HG03103 (cell line): Measurements from ENCODE around the gene ME3.
A peak's percentile ranks its signal among the peaks of the same experiment; 100 is the strongest.

Source experiments
- ATAC-seq: cut with Tn5 transposase; IDR thresholded peaks from one replicate; pipeline ENCODE4 v1.9.1; 2021; ENCODE audit warnings: low read depth; ENCODE audit not compliant: unreplicated experiment

Gene ME3

DNA sequence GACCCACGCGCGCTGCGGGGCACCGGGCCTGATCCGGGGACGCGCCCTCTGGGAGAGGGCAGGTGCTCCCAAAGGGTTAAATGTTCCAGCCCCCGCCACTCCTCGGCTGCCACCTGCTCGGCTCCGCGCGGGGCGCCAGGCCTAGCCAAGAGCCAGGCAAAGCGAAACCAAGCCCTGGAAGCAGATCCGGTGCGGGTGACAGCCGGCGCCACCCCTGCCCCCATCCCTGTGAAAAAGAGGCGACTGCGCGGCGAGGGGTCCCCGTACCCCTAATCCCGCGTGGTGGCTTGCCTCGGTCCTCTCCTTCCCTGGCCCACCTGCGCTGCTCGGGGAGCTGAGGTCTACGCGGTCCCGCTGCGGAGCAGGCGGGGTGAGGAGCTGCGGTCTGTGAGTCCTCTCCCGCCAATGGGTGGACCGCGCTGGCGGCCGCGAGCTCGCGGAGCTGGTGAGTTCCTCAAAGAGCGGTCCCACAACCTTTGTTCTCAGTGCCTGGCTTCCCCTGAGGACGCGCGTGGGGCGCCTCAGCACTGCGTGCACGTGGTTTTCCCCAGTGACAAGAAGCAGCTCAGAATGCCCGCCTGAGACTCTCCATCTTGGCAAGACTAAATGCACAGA, at the start of gene ME3:
ME3 (minus strand) TSS at position 610 of the 615 bp plus-strand sequence.
- peak; percentile 52 for ATAC-seq

GRCh38 chr11:86722006-86722405, 49.6 kb upstream of the ME3 start:
- ATAC-seq: no peak

GRCh38 chr11:86720546-86720945, 48.1 kb upstream of the ME3 start:
- no peak for ATAC-seq

DNA sequence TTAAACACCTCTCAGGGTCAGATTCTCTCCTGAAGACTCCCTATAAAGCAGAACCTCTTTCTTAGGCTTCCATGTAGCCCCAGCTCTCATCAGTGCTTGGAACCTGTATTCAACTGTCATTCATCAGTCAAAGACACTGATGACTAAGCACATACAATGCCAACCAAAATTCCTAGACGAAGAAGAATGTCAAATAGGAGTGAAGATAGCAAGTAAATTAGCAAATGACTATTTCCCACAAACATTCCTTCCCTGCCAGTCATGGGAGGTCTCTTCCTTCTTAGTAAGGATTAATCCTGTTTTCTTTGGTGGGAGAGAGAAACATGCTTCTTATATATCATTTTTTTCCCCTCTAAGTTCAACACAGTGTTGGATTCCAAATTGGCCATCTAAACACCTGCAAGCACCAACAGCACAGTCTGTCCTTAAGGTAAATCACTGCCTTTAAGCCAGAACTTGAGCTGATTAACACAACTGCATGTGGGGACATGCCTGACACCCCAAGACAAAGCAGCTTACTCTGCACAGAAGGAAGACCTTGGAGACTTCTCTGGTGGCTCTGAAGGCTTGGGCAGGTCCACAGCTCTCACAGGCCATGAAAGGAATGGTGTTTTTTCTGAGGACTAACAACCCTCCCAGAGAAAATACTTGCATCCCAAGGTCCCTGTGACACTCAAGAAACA, 47.5 kb upstream of the ME3 start:
- ATAC-seq: no peak

GRCh38 chr11:86718999-86719398, 46.6 kb upstream of the ME3 start:
- ATAC-seq: no peak

DNA sequence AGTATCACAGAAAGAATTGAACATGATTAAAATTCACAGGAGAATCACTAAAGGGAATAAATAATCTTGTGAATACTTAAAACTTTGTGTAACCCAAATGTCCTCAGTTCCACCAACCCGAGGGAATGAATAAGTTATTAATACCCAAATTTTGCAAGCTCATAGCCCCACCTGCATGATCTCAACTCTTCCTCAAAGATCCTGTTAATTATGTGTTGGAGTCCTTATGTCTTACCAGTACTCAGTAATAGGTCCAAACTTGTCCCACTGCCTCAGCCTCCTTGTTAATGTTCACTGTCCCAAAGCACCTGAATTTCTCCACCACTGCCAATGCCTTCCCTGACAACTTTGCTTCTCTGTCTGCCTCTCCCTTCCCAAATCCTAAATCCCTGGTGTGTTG, 46.1 kb upstream of the ME3 start:
- no peak for ATAC-seq

GRCh38 chr11:86717817-86718501, 45.5 kb upstream of the ME3 start:
- ATAC-seq: no peak

DNA sequence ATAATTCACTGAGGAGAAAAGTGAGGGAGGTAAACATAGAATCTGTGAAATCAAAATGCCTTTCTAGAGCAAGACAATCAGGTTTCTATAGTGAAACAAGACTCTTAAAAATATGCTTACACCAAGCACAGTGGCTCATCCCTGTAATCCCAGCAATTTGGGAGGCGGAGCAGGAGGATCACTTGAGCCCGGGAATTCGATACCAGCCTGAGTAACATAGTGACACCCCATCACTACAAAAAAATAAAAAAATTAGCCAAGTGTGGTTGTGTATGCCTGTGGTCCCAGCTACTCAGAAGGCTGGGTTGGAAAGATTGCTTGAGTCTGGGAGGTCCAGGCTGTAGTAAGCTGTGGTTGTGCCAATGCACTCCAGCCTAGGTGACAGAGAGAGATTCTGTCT, 43.2 kb upstream of the ME3 start:
- ATAC-seq: no peak

DNA sequence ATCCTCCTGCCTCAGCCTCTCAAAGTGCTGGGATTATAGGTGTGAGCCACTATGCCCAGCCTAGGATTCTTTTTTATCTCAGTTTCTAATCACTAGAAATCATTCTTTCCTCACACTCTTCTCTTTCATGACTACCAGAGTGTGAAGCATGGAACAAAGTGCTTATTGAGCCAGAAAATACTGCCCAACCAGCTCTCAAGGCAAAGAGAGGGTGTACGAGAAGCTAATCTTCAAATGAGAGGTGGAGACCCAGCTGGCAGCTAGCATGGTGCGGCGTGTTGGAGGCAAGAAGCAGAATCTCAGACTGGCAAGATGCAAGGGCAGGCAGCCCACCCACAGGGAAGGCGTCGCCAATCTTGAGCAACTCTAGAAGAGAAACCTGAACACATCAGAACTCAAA, 41.1 kb upstream of the ME3 start:
- no peak for ATAC-seq

DNA sequence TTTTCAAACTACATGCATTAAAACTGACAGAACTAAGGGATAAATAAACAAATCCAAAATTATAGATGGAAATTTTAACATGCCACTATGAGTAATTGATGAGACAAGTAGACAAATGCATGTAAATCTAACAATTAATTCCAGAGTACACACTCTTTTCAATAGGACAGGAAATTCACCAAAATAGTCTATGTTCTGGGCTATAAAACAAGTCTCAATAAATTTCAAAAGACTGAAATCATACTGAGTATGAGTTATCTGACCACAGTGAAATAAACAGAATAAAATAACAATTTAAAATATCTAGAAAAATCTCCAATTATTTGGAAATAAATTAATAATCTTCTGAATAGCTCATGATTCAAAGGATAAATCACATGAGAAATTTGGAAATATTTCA, 38.5 kb upstream of the ME3 start:
- no peak for ATAC-seq

DNA sequence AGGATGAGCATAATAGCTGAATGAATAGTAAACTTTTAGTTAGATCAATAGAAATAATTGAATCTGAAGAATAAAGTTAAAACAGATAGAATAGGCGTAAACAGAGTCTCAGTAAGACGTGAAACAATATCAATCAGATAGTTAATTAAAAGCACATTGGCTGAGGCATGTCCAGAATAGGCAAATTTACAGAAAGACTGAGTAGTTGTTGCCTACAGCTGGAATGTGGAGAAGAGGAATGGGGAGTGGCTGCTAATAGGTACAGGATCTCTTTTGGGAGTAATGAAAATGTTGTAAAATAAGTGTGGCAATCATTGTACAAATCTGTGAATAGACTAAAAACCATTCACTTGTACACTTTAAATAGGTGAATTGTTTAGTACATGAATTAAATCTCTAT, 36.3 kb upstream of the ME3 start:
- no peak for ATAC-seq

GRCh38 chr11:86706338-86707131, 34.1 kb upstream of the ME3 start:
- no peak for ATAC-seq

- ATAC-seq: no peak
These were observed 32.3 kb upstream of the ME3 start for GRCh38 chr11:86704710-86705109.

DNA sequence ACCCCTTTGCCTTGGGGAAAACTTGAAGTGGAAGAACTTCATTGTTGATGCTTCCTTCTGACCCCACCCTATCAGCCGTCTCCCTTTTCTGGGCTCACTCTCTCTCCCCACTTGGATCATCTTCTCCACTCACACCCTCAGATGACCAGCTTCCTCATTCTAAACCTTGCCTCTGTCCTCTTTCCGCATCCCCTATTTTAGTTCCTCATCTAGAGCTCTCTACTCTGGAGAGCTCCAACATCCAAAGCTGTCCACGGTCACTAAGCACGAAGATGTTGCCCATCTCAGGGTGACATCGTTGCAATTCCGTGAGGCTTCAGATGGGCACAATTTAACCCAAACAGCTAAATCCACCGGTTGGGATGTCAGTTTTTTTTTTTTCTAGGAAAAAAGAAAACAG, 31.6 kb upstream of the ME3 start:
- ATAC-seq: no peak

DNA sequence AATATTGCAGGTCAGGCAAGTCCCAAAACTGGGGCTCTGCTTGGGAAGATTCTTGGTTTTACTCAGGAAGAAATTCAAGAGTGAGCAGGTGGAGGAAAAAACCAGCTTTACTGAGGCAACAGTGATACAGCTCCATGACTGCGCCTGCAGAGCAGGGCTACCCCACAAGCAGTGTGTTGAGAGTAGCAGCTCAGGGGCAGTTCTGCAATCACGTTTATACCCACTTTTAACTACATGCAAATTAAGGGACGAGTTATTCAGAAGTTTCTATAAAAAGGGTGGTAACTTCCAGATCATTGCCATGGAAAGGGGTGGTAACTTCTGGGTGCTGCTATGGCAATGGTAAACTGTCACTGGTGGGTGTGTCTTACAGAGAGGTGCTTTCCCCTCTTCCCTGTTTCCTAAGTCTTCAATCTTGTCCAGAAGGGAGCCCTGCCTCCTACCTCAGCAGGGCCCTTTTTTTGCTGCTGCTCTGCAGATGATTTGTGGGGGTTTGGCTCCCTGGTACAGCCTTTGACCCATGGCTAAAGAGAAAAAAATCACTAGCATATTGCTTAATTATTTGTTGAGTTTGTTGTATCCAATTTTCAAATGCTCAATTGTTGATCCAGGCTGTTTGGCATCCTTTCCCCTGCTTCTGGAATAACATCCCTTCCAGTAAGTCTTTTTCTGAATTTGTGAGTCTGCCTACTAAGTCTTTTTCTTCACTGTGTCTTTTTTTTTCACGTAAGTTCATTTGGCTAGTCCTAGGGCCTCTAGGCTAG, 30.0 kb upstream of the ME3 start:
- ATAC-seq: no peak

- no peak for ATAC-seq
These were observed 26.8 kb upstream of the ME3 start for GRCh38 chr11:86699040-86699791.

- no peak for ATAC-seq
These were observed 26.2 kb upstream of the ME3 start for GRCh38 chr11:86698639-86699038.

DNA sequence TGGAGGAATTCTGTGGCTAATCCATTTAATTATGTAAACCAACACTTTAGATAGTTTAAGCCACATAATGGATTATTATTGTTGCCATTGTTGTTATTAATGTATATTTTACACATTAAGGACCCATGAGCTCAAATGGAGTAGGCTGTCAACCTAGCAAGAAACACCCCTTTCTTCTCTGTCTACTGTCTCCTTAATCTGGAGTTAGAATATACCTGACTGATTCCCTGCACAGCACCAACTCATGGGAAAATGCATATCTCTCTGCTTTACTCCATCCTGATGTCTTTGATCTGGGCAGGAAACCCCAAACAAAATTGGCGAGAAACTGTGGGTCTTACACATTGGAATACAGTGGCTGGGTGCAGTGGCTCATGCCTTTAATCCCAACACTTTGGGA, 24.0 kb upstream of the ME3 start:
- no peak for ATAC-seq

GRCh38 chr11:86696004-86696403, 23.6 kb upstream of the ME3 start:
- no peak for ATAC-seq

- ATAC-seq: no peak
These were observed 23.0 kb upstream of the ME3 start for GRCh38 chr11:86695373-86695772.
